ENCODE measurements around the gene AMZ1.
"Not testable (repeated sequence)": the region's sequence is repeated elsewhere in the genome, so short reads cannot be mapped to it uniquely, and the experiment has no call there.

Gene AMZ1

DNA sequence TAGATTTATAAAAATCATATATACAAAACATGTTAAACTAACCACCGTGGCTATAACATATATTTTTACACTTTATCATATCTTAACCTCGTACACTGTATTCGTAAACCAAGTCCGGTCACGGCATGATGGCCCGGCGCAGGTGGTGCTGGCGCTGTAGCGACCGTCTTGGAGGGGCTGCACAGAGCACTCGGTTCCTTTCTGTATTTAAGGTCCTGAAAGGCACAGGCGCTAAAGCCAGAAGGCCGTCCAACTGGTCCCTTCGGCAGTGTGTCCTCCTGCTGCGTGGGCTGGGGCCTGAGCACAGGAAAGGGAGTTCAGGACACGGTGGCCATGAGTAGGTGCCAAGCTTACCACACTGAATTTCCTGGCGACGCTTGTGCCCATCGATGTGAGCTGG, 33.8 kb downstream of the AMZ1 start:
- Histone ChIP-seq H2AFZ (ENCODE audit: insufficient read depth, low read length, poor library complexity) (no peak overlapping the region), H3K27me3 (ENCODE audit: insufficient read depth, low read length) (no peaks in the 10 kb centered on the region), H3K4me2 (ENCODE audit: low read length) (no peak overlapping the region), H3K23ac (ENCODE audit: low read length) (no peak overlapping the region), H4K91ac (ENCODE audit: low read depth, low read length) (no peak overlapping the region), H2AK5ac (ENCODE audit: low read length) (no peak overlapping the region), H3K4me3 (ENCODE audit: low read depth, low read length) (no peak overlapping the region), H3K4ac (ENCODE audit: low read depth, low read length) (no peak overlapping the region), H4K8ac (ENCODE audit: low read depth, low read length) (no peak overlapping the region), H3K79me2 (ENCODE audit: control insufficient read depth, insufficient read depth, low read length, poor library complexity) (no peaks in the 10 kb centered on the region), H3K9me3 (ENCODE audit: insufficient read depth, low read depth, low read length) (no peaks in the 10 kb centered on the region), H3K27ac (ENCODE audit: low read depth, low read length) (no peak overlapping the region), H3K4me1 (ENCODE audit: control insufficient read depth in 1 of 2, insufficient read depth in 2 of 2, low read length in 2 of 2) (peaks cover under 1 to 4% of the 10 kb centered on the region in 2 experiments), H3K36me3 (ENCODE audit: control insufficient read depth in 1 of 2, insufficient read depth in 2 of 2, low read length in 2 of 2) (peaks cover 74 to 76% of the 10 kb centered on the region in 2 experiments), H4K12ac (ENCODE audit: low read depth, low read length) (no peak overlapping the region), H2BK5ac (ENCODE audit: low read depth, low read length, poor library complexity) (no peak overlapping the region), H3K14ac (ENCODE audit: low read length) (no peak overlapping the region), H2BK120ac (ENCODE audit: insufficient read depth, low read length, poor library complexity) (no peak overlapping the region), H3K18ac (ENCODE audit: low read length) (no peak overlapping the region), H3K9ac (ENCODE audit: low read length) (no peak overlapping the region), H2BK12ac (ENCODE audit: low read length) (no peak overlapping the region), H3K79me1 (ENCODE audit: low read length) (no peaks in the 10 kb centered on the region)
- no CpG with 5 or more reads among the region's 19 CpGs for WGBS (ENCODE audit: extremely low coverage, insufficient coverage, insufficient read length)
- DNase-seq: no peak

DNA sequence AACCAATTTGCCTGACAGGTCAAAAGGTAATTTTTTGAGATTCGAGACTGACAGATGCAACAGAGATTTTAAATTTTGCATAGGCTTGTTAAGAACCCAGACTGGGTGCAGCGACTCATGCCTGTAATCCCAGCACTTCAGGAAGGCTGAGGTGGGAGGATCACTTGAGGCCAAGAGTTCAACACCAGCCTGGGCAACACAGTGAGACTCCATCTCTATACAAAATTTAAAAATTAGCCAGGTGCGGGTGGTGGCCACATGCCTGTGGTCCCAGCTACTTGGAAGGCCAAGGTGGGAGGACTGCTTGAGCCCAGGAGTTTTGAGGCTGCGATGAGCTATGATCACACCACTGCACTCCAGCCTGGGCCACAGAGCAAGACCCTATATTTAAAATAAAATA, 34.6 kb downstream of the AMZ1 start:
- no peaks in the 10 kb centered on the region for H3K79me1 ChIP-seq (ENCODE audit: low read length)
- H2AK5ac ChIP-seq (ENCODE audit: low read length): no peak overlapping the region
- H3K79me2 ChIP-seq (ENCODE audit: control insufficient read depth, insufficient read depth, low read length, poor library complexity): no peaks in the 10 kb centered on the region
- H3K4me3 ChIP-seq (ENCODE audit: low read depth, low read length): no peak overlapping the region
- H4K12ac ChIP-seq (ENCODE audit: low read depth, low read length): no peak overlapping the region
- H3K9ac ChIP-seq (ENCODE audit: low read length): no peak overlapping the region
- H3K27me3 ChIP-seq (ENCODE audit: insufficient read depth, low read length): no peaks in the 10 kb centered on the region
- H3K4me2 ChIP-seq (ENCODE audit: low read length): no peak overlapping the region
- no peak for DNase-seq
- no peak overlapping the region for H4K91ac ChIP-seq (ENCODE audit: low read depth, low read length)
- H3K23ac ChIP-seq (ENCODE audit: low read length): no peak overlapping the region
- no peak overlapping the region for H2BK12ac ChIP-seq (ENCODE audit: low read length)
- H2BK120ac ChIP-seq (ENCODE audit: insufficient read depth, low read length, poor library complexity): no peak overlapping the region
- H2AFZ ChIP-seq (ENCODE audit: insufficient read depth, low read length, poor library complexity): no peak overlapping the region
- no peak overlapping the region for H3K27ac ChIP-seq (ENCODE audit: low read depth, low read length)
- no peaks in the 10 kb centered on the region for H3K4me1 ChIP-seq (ENCODE audit: control insufficient read depth in 1 of 2, insufficient read depth in 2 of 2, low read length in 2 of 2)
- H3K9me3 ChIP-seq (ENCODE audit: insufficient read depth, low read depth, low read length): no peaks in the 10 kb centered on the region
- no peak overlapping the region for H3K14ac ChIP-seq (ENCODE audit: low read length)
- WGBS (ENCODE audit: extremely low coverage, insufficient coverage, insufficient read length): no CpG with 5 or more reads among the region's 4 CpGs
- H4K8ac ChIP-seq (ENCODE audit: low read depth, low read length): no peak overlapping the region
- H2BK5ac ChIP-seq (ENCODE audit: low read depth, low read length, poor library complexity): no peak overlapping the region
- peaks cover 69 to 74% of the 10 kb centered on the region in 2 experiments for H3K36me3 ChIP-seq (ENCODE audit: control insufficient read depth in 1 of 2, insufficient read depth in 2 of 2, low read length in 2 of 2)
- H3K18ac ChIP-seq (ENCODE audit: low read length): no peak overlapping the region
- no peak overlapping the region for H3K4ac ChIP-seq (ENCODE audit: low read depth, low read length)

DNA sequence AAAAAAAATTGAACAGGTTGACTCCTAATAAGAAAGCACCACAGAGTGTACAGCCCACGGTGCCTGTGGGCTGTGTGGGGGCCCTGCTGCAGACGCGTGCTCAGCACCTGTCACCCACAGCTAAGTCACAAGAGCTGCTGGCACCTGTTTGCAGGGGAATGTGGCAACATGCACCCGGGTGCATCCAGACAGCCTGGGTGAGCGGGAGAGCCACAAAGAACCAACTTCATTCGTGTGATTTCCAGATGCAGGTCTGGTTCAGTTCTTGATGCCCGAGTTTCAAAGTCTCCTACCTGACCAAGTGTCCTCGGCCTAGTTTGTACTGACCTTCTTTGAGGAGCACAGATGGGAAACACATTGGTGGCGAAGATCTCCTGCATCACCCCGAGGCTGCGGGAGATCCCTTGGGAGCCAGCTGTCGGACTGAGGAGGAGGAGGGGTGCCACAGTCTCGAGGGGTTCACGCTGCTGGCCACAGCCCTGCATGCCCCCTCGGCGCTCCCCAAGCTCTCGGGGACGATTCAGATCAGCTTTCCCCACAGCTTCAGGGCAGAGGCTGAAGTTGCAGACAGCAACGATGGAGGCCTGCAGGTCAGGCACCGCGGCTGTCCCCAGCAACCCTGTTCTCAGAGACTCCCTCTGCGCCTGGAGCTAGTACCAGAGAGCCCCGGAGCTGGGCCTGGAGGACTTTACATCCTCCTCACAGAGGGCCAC, 35.3 kb downstream of the AMZ1 start:
- no peak overlapping the region for H3K4me3 ChIP-seq (ENCODE audit: low read depth, low read length)
- no peak overlapping the region for H2AK5ac ChIP-seq (ENCODE audit: low read length)
- no peak overlapping the region for H2AFZ ChIP-seq (ENCODE audit: insufficient read depth, low read length, poor library complexity)
- H3K4me1 ChIP-seq (ENCODE audit: control insufficient read depth in 1 of 2, insufficient read depth in 2 of 2, low read length in 2 of 2): no peaks in the 10 kb centered on the region
- H3K18ac ChIP-seq (ENCODE audit: low read length): no peak overlapping the region
- H4K12ac ChIP-seq (ENCODE audit: low read depth, low read length): no peak overlapping the region
- H3K79me2 ChIP-seq (ENCODE audit: control insufficient read depth, insufficient read depth, low read length, poor library complexity): no peaks in the 10 kb centered on the region
- no CpG with 5 or more reads among the region's 23 CpGs for WGBS (ENCODE audit: extremely low coverage, insufficient coverage, insufficient read length)
- no peaks in the 10 kb centered on the region for H3K9me3 ChIP-seq (ENCODE audit: insufficient read depth, low read depth, low read length)
- peaks cover 62 to 67% of the 10 kb centered on the region in 2 experiments for H3K36me3 ChIP-seq (ENCODE audit: control insufficient read depth in 1 of 2, insufficient read depth in 2 of 2, low read length in 2 of 2)
- H3K23ac ChIP-seq (ENCODE audit: low read length): no peak overlapping the region
- H3K14ac ChIP-seq (ENCODE audit: low read length): no peak overlapping the region
- no peak overlapping the region for H3K4ac ChIP-seq (ENCODE audit: low read depth, low read length)
- H2BK120ac ChIP-seq (ENCODE audit: insufficient read depth, low read length, poor library complexity): no peak overlapping the region
- no peak for DNase-seq
- H3K27me3 ChIP-seq (ENCODE audit: insufficient read depth, low read length): no peaks in the 10 kb centered on the region
- no peak overlapping the region for H4K91ac ChIP-seq (ENCODE audit: low read depth, low read length)
- H2BK12ac ChIP-seq (ENCODE audit: low read length): no peak overlapping the region
- no peak overlapping the region for H2BK5ac ChIP-seq (ENCODE audit: low read depth, low read length, poor library complexity)
- H3K4me2 ChIP-seq (ENCODE audit: low read length): no peak overlapping the region
- no peak overlapping the region for H3K27ac ChIP-seq (ENCODE audit: low read depth, low read length)
- H3K9ac ChIP-seq (ENCODE audit: low read length): no peak overlapping the region
- no peaks in the 10 kb centered on the region for H3K79me1 ChIP-seq (ENCODE audit: low read length)
- H4K8ac ChIP-seq (ENCODE audit: low read depth, low read length): no peak overlapping the region

DNA sequence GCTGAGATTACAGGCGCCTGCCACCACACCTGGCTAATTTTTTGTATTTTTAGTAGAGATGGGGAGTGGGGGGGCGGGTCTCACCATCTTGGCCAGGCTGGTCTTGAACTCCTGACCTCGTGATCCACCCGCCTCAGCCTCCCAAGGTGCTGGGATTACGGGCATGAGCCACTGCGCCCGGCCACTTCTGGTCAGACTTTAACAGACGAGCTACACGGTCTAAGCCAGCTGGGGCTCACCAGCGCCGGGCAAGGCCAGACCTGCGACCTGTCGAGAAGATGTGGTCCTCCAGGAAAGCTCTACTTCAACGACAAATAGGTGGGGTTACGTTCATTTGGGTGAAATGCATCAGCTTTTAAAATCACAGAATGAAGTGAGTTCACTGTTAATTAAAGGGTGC, 36.0 kb downstream of the AMZ1 start:
- not testable (repeated sequence) for H3K18ac ChIP-seq (ENCODE audit: low read length); H3K79me2 ChIP-seq (ENCODE audit: control insufficient read depth, insufficient read depth, low read length, poor library complexity); H2AK5ac ChIP-seq (ENCODE audit: low read length); H4K8ac ChIP-seq (ENCODE audit: low read depth, low read length); H2BK12ac ChIP-seq (ENCODE audit: low read length); H3K4me1 ChIP-seq (ENCODE audit: control insufficient read depth in 1 of 2, insufficient read depth in 2 of 2, low read length in 2 of 2); H3K9me3 ChIP-seq (ENCODE audit: insufficient read depth, low read depth, low read length); H4K12ac ChIP-seq (ENCODE audit: low read depth, low read length); H3K27ac ChIP-seq (ENCODE audit: low read depth, low read length); H2BK5ac ChIP-seq (ENCODE audit: low read depth, low read length, poor library complexity); H3K23ac ChIP-seq (ENCODE audit: low read length); H3K4me3 ChIP-seq (ENCODE audit: low read depth, low read length); DNase-seq; H3K79me1 ChIP-seq (ENCODE audit: low read length); H3K4ac ChIP-seq (ENCODE audit: low read depth, low read length); H3K9ac ChIP-seq (ENCODE audit: low read length); H3K4me2 ChIP-seq (ENCODE audit: low read length); H2AFZ ChIP-seq (ENCODE audit: insufficient read depth, low read length, poor library complexity); H3K27me3 ChIP-seq (ENCODE audit: insufficient read depth, low read length); H4K91ac ChIP-seq (ENCODE audit: low read depth, low read length); H2BK120ac ChIP-seq (ENCODE audit: insufficient read depth, low read length, poor library complexity); H3K14ac ChIP-seq (ENCODE audit: low read length)
- H3K36me3 ChIP-seq (ENCODE audit: control insufficient read depth in 1 of 2, insufficient read depth in 2 of 2, low read length in 2 of 2): peaks cover 57 to 65% of the 10 kb centered on the region in 2 experiments
- WGBS (ENCODE audit: extremely low coverage, insufficient coverage, insufficient read length): no CpG with 5 or more reads among the region's 15 CpGs
